HEK293 (cell line): ENCODE results near the gene NME1.

Experiments used
- AEBP2 ChIP-seq: fragments of 450-650 bp; formaldehyde crosslinking; IDR thresholded peaks from 2 replicates; pipeline ENCODE4 v1.5.1; 2016; ENCODE audit warnings: missing biosample characterization, missing genetic modification characterization, borderline replicate concordance
- GFI1B ChIP-seq: fragments of 450-650 bp; formaldehyde crosslinking; IDR thresholded peaks from 2 replicates; pipeline ENCODE4 v1.5.1; 2016; ENCODE audit warnings: missing biosample characterization, missing genetic modification characterization
- GLIS1 ChIP-seq: fragments of 450-650 bp; formaldehyde crosslinking; IDR thresholded peaks from 2 replicates; pipeline ENCODE4 v1.5.1; 2016; ENCODE audit warnings: missing biosample characterization, missing genetic modification characterization
- HOXC10 ChIP-seq: sonication (generic); formaldehyde crosslinking; IDR thresholded peaks from 2 replicates; pipeline ENCODE4 v1.8.1; 2023; ENCODE audit warnings: mild to moderate bottlenecking, missing genetic modification reagents
- KLF17 ChIP-seq: fragments of 450-650 bp; formaldehyde crosslinking; IDR thresholded peaks from 2 replicates; pipeline ENCODE4 v1.5.1; 2016; ENCODE audit warnings: missing biosample characterization, missing genetic modification characterization
- OSR2 ChIP-seq: fragments of 450-650 bp; formaldehyde crosslinking; IDR thresholded peaks from 2 replicates; pipeline ENCODE4 v1.5.1; 2016; ENCODE audit warnings: missing biosample characterization, missing genetic modification characterization
- SALL2 ChIP-seq: fragments of 450-650 bp; formaldehyde crosslinking; IDR thresholded peaks from 2 replicates; pipeline ENCODE4 v1.5.0; 2017; ENCODE audit warnings: missing biosample characterization, mild to moderate bottlenecking, missing genetic modification characterization, borderline replicate concordance
- SP3 ChIP-seq: fragments of 450-650 bp; formaldehyde crosslinking; IDR thresholded peaks from 2 replicates; pipeline ENCODE4 v1.5.1; 2016; ENCODE audit warnings: missing biosample characterization, missing genetic modification characterization
- TRIM28 ChIP-seq: IDR thresholded peaks from 2 replicates; pipeline ENCODE4 v1.6.1; 2011; ENCODE audit warnings: low read length, control low read depth, borderline replicate concordance
- ZBTB11 ChIP-seq: fragments of 450-650 bp; formaldehyde crosslinking; conservative IDR thresholded peaks from 2 replicates; pipeline ENCODE4 v1.5.1; 2016; ENCODE audit warnings: low read depth, missing biosample characterization, missing genetic modification characterization
- ZBTB26 ChIP-seq: fragments of 450-650 bp; formaldehyde crosslinking; optimal IDR thresholded peaks from 2 replicates; pipeline ENCODE3; 2016; ENCODE audit warnings: missing biosample characterization, mild to moderate bottlenecking, missing genetic modification characterization
- ZBTB44 ChIP-seq: fragments of 450-650 bp; IDR thresholded peaks from 2 replicates; pipeline ENCODE4 v1.5.1; 2018; ENCODE audit warnings: missing biosample characterization, mild to moderate bottlenecking, missing genetic modification characterization
- ZEB2 ChIP-seq: fragments of 450-650 bp; formaldehyde crosslinking; IDR thresholded peaks from 2 replicates; pipeline ENCODE4 v1.5.1; 2016; ENCODE audit warnings: missing biosample characterization, missing genetic modification characterization
- ZNF132 ChIP-seq: fragments of 450-650 bp; formaldehyde crosslinking; IDR thresholded peaks from 2 replicates; pipeline ENCODE4 v1.5.1; 2017; ENCODE audit warnings: missing biosample characterization, missing genetic modification characterization, borderline replicate concordance
- ZNF157 ChIP-seq: fragments of 450-650 bp; formaldehyde crosslinking; IDR thresholded peaks from 2 replicates; pipeline ENCODE4 v1.5.1; 2016; ENCODE audit warnings: missing biosample characterization, missing genetic modification characterization
- ZNF184 ChIP-seq: fragments of 450-650 bp; IDR thresholded peaks from 2 replicates; pipeline ENCODE4 v1.5.1; 2018; ENCODE audit warnings: missing biosample characterization, mild to moderate bottlenecking, missing genetic modification characterization
- ZNF211 ChIP-seq: fragments of 450-650 bp; formaldehyde crosslinking; IDR thresholded peaks from 2 replicates; pipeline ENCODE4 v1.5.1; 2016; ENCODE audit warnings: low read depth, missing biosample characterization, missing genetic modification characterization
- ZNF24 ChIP-seq: fragments of 450-650 bp; formaldehyde crosslinking; IDR thresholded peaks from 2 replicates; pipeline ENCODE4 v1.5.1; 2016; ENCODE audit warnings: missing biosample characterization, missing genetic modification characterization
- ZNF366 ChIP-seq: fragments of 450-650 bp; formaldehyde crosslinking; conservative IDR thresholded peaks from 2 replicates; pipeline ENCODE4 v1.5.1; 2016; ENCODE audit warnings: missing biosample characterization, missing genetic modification characterization
- ZNF426 ChIP-seq: fragments of 450-650 bp; formaldehyde crosslinking; IDR thresholded peaks from 2 replicates; pipeline ENCODE4 v1.5.1; 2017; ENCODE audit warnings: missing biosample characterization, missing genetic modification characterization, mild to moderate bottlenecking, inconsistent platforms, moderate library complexity
- ZNF473 ChIP-seq: fragments of 450-650 bp; formaldehyde crosslinking; IDR thresholded peaks from 2 replicates; pipeline ENCODE4 v1.5.1; 2017; ENCODE audit warnings: missing biosample characterization, missing genetic modification characterization
- ZNF610 ChIP-seq: fragments of 450-650 bp; formaldehyde crosslinking; IDR thresholded peaks from 2 replicates; pipeline ENCODE4 v1.5.1; 2016; ENCODE audit warnings: missing biosample characterization, missing genetic modification characterization, borderline replicate concordance
- ZNF621 ChIP-seq: fragments of 450-650 bp; formaldehyde crosslinking; IDR thresholded peaks from 2 replicates; pipeline ENCODE4 v1.5.1; 2017; ENCODE audit warnings: missing biosample characterization, missing genetic modification characterization
- ZNF629 ChIP-seq: fragments of 450-650 bp; formaldehyde crosslinking; IDR thresholded peaks from 2 replicates; pipeline ENCODE4 v1.5.1; 2017; ENCODE audit warnings: missing biosample characterization, missing genetic modification characterization
- ZNF654 ChIP-seq: fragments of 450-650 bp; formaldehyde crosslinking; IDR thresholded peaks from 2 replicates; pipeline ENCODE4 v1.5.1; 2016; ENCODE audit warnings: low read depth, missing biosample characterization, missing genetic modification characterization
- ZNF704 ChIP-seq: fragments of 450-650 bp; formaldehyde crosslinking; IDR thresholded peaks from 2 replicates; pipeline ENCODE4 v1.5.1; 2016; ENCODE audit warnings: missing biosample characterization, missing genetic modification characterization
- ZNF776 ChIP-seq: fragments of 450-650 bp; formaldehyde crosslinking; IDR thresholded peaks from 2 replicates; pipeline ENCODE4 v1.5.0; 2017; ENCODE audit warnings: missing biosample characterization, missing genetic modification characterization, borderline replicate concordance
- ZNF830 ChIP-seq: fragments of 450-650 bp; IDR thresholded peaks from 2 replicates; pipeline ENCODE4 v1.5.0; 2018; ENCODE audit warnings: missing biosample characterization, missing genetic modification characterization, low read depth, mild to moderate bottlenecking, moderate library complexity

Gene NME1

GRCh38 chr17:51119415-51120356, 33.7 kb upstream of the NME1 start (continued):
- TF ChIP-seq ZBTB11 (peak; percentile 64; the same call in 1 of the 2 replicates), ZNF24 (tag by site-specific recombination) (peak; percentile 28; the same call in 1 of the 2 replicates), SP3 (tag by site-specific recombination) (no peak), ZNF426 (tag by site-specific recombination) (no peak), ZNF211 (tag by site-specific recombination) (no peak), ZBTB44 (tag by site-specific recombination) (no peak), ZNF184 (no peak), TRIM28 (no peak), ZNF157 (tag by site-specific recombination) (no peak), ZNF654 (tag by site-specific recombination) (peak; percentile 20; the same call in 1 of the 2 replicates), ZEB2 (tag by site-specific recombination) (no peak; the same call in none of the 2 replicates), HOXC10 (CRISPR knock-in tag) (no peak), KLF17 (tag by site-specific recombination) (no peak), GFI1B (no peak), OSR2 (peak; percentile 41; the same call in 1 of the 2 replicates), ZNF621 (tag by site-specific recombination) (no peak), ZNF629 (tag by site-specific recombination) (no peak; the same call in 1 of the 2 replicates), ZNF473 (tag by site-specific recombination) (no peak), ZNF776 (tag by site-specific recombination) (no peak), ZBTB26 (tag by site-specific recombination) (no peak), GLIS1 (tag by site-specific recombination) (peak; percentile 82), ZNF704 (tag by site-specific recombination) (no peak), ZNF830 (tag by site-specific recombination) (no peak), ZNF366 (tag by site-specific recombination) (peak; percentile 17), AEBP2 (tag by site-specific recombination) (no peak), SALL2 (tag by site-specific recombination) (no peak), ZNF132 (tag by site-specific recombination) (no peak), ZNF610 (tag by site-specific recombination) (no peak)
